NCI-H146 treated with DMSO at 0.1 percent for 48 hours (cell line): ENCODE results near the gene ATP2C2.
"Not testable (repeated sequence)": the region's sequence is repeated elsewhere in the genome, so short reads cannot be mapped to it uniquely, and the experiment has no call there.

Source experiments
- DNase-seq: peaks from one replicate; lab custom pipeline; 2025; ENCODE audit not compliant: unreplicated experiment; lab: John Stamatoyannopoulos, UW

ATP2C2 gene

DNA sequence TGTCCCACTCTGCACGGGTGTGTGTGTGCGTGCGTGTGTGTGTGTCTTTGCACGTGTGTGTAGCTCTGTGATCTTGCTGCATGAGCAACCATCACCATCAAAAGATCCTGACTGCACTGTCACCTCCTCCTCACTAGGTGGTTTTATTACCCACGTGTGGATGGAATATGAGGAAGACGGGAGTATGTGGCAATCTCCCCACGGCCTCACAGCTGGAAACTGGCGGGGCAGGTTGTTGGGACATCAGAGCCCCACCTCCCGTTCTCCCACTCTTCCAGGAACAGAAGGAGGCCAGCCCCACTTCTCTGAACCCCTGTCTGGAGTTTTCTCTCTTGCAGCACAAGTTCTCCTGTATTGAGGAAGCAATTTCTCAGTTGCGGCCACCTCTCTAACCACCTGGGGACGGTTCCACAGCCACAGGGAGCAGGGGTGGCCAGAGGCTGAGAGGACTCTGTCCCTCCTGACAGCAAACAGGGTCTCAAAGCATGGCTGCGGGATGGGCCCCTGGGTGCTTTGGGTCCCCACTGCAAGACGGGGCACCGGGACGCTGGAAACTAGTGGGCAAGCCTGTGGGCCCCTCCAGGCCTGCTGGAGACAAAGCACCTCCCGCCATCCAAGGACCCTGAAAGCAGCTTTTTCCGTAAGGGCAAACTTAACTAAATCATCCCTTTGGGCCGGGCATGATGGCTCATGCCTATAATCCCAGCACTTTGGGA is 27.9 kb upstream of the ATP2C2 start:
- DNase-seq, result no peak

DNA sequence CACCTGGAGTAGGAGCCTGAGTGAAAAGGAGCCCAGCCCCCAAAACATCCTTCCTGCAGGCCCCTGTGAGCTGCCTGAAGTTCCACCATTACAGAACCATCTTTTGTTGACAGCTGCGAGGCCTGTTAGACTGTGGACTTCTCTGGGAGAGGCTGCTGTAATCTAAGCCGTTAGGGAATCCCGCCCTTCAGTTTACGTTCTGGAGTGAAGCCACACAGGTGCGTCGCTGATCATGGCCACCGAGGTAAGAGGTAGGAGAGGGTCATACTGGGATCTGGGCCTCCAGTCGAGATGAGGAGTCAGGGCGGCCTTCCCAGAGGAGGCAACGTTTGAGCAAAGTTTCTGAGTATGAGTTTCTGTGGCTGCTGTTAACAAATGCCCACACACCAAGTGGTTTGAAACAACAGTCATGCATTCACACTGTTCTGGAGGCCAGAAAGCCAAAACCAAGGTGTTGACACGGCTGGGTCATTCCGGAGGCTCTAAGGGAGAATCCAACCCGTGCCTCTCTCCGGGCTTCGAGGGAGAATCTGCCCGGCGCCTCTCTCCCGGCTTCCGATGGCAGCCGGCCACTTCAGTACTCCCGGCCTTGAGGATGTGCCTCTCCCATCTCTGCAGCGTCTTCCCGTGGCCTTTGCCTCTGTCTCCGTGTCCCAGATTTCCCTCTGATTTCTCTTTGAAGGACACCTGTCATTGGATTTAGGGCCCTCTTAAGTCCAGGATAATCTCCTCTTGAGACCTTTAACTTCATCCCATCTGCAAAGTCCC is 26.6 kb upstream of the ATP2C2 start:
- no peak for DNase-seq

DNA sequence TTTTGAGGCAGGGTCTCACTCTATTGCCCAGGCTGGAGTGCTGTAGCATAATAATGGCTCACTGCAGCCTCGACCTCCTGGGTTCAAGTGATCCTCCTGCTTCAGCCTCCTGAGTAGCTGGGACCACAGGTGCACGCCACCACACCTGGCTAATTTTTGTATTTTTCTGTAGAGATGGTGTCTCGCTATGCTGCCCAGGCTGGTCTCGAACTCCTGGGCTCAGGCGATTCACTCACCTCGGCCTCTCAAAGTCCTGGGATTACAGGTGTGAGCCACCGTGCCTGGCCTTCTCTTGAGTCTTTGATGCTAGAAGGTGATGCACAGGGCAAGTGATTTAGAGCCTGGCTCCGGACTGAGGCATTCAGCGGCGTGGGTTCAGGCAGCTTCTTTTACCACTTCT is 24.5 kb upstream of the ATP2C2 start:
- not testable (repeated sequence) for DNase-seq

DNA sequence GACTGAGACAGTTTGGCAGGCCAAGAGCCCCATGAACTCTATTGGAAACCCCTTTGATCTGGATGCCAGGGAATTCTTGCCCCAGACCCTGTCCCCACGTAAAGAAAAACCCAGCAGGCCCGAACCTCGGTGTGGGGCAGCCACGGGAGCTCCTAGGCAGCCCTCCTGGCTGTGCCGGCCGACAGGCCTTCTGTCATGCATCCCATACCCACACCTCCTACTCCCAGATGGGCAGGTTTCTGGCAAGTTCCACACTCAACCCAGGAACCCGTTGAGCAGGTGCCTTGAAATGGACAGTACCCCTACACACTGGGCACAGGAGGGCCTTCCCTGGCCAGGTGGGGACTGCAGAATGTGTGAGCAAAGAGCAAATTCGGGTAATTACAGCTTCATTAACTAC is 23.6 kb upstream of the ATP2C2 start:
- DNase-seq, result no peak

DNA sequence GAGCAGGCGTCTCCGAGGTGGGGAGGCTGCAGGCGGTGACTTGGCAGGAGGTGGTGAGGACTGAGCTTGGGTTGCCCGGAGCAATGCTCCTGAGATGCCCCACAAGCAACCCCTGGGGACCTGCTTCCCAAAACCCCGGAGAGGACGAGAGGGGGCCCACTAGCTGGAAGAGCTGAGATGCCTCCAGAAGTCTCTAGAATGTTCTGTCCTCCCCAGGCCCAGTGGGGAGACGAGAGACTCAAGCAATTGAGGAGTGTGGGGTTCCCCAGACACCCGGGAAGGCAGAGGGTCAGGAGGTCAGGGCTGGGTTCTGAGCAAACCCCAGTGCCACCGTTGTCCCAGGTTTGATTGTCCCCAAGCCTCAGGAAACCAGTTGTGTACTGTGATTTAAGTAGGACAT is 21.2 kb upstream of the ATP2C2 start:
- no peak for DNase-seq

DNA sequence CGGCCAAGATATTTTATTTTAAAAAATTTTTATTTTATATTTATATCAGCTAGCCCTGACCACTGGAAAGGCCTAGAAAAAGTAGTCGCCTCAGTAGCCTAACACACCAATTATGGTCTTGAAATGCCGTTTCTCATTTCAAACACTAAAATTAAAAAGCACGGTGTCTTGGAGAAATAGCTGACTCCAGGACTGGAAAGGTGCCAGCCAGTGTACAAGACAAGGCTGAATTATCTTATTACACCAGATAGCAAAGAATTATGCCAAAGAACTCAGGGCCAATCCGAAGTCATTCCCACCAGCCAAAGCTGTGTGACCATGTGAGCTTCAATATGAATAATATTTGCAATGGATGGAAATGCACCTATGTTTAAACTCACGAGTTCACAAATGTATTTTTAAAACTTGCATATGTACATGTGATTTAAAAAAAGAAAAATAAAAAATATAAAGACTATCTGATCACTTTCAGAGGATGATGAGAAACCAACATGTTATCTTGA is 19.9 kb upstream of the ATP2C2 start:
- DNase-seq, result no peak

DNA sequence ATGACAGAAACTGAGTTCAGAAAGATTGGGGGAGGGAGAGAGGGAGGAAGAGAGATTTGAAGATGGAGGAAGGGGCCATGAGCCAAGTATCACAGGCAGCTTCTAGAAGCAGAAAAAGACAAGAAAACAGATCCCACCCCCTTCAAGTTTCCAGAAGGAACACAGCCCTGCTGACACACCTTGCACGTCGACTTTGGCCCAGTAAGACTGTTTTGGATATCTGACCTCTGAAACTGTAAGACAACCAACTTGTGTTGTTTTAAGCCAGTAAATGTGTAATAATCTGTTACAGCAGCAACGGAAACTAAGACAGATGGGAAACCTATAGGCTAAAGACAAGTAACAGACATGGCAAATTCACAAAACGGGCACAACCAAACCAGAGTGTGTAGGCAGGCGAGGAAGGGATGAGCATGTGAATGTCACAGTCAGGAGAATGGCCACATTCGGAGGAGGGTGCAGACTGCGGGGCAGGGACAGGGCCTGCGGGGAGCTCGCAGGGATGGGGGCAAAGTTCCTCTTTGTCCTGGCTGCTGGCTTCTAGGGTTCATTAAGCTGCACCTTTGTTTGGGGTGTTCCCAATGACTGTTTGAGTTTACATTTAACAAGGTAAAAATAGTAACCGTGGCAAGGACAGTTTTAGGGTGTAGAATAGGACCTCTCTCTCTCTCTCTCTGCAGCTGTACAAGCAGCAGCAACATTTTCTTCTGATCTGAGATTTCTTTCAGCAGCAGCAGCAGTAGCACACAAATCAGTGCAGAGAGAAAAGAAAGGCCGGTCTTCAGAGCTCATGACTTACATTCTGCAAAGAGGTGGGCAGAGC is 18.3 kb upstream of the ATP2C2 start:
- DNase-seq, result no peak

DNA sequence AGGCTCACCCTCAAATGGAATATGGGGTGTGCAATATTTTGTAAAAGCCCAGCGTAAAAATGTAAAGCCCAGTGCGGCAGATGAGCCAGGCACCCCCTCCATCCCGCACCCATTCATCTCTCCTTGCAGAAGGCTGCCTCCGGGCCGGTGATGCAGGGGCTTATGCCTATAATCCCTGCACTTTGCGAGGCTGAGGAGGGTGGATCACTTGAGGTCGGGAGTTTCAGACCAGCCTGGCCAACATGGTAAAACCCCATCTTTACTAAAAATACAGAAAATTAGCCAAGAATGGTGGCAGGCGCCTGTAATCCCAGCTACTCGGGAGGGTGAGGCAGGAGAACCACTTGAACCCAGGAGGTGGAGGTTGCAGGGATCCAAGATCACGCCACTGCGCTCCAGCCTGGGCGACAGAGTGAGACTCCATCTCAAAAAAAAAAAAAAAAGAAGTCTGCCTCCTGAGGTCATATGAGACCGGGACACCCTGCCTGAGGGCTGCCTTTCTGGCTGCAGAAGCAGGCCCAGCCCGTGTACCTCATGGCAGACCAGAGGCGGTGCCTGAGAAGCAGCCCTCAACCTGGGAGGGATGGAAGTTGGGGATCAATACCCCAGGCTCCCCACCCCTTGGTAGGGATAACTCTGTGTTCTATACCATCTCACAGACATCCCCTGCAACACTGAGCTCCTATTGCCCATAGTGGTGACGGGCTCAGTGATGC is 17.5 kb upstream of the ATP2C2 start:
- DNase-seq, result no peak

DNA sequence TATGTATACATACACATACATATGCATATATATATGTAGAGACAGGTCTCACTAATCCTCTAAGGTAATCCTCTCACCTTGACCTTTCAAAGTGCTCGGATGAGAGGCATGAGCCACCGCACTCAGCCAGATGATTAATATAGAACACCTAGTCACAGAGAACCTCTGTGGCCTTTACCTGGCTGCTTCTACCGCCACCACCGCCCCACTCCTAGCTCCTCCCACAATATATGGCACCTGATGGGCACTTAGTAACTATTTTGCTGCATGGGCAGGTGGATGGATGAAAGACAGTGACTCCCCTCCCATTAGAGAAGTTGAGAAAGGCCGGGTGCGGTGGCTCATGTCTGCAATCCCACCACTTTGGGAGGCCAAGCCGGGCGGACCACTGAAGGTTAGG is 16.7 kb upstream of the ATP2C2 start:
- no peak for DNase-seq

DNA sequence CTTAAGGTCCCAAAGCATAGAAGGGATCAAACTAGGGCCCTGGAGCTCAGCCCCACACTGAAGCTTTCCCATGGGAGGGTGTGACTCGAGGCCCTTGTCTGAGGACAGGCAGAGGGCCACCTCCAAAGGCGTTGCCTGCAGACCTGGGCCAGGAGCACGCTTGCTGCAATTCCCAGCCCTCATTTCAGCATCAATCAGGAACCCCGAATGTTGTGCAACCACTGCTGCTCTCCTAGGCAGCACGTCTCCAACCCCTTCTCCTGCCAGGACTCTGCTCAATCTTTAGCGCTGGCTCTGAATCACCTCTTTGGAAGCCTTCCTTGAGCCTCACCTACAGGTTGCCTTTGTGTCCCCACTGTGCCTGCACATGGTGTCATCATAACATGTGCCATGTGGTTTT is 14.0 kb upstream of the ATP2C2 start:
- no peak for DNase-seq

DNA sequence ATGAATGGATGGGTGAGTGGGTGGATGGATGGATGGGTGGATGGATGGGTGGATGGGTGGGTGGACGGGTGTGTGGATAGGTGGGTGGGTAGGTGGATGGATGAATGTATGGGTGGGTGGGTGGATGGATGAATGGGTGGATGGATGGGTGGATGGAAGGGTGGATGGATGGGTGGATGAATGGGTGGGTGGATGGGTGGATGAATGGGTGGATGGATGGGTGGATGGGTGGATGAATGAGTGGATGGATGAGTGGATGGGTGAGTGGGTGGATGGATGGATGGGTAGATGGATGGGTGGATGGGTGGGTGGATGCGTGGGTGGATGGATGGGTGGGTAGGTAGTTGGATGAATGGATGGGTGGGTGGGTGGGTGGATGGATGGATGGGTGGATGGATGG is 13.2 kb upstream of the ATP2C2 start:
- DNase-seq, result no peak

DNA sequence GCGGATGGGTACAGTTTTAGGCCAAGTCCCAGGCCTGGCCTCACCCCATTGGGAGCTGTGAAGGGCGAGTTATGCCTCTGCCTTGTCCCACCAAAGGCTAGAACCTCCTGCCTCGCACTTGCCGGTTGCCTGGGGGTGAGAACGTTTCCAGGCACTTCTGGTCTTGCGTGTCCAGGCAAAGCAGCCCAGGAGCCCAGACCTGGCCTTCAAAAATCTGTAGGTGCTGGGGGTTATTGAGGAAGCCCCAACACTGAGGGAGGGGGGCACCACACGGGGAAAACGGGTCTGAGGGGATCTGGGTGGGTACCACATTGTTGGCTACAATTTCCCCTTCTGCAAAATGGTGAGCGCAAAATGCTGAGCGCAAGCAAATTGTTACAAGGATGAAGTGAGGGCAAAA is 12.2 kb upstream of the ATP2C2 start:
- DNase-seq, result no peak

DNA sequence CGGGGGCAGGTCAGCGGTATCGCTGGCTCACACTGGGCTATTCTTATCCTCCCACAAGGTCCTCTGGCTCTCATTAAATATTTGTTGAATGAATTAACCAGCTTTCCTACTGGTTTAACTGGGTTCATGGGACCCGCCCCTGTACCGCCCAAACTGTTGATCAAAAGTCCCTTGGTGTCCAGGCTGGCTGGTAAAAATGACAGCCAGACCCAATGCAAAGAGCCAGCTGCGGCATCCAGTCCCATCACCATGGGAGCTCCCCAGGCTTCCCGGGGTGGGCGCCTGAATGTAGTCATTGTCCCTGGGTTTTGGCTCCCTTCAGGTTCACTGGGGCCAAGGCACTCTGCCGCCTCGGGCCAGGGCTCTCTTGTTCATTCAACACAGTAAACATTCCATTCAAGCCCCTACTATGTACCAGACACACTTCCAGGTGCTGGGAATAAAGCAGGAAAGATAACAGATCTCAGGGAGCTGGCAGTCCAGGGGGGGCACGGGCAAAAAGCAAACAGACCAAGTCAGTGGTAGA is 11.7 kb upstream of the ATP2C2 start:
- DNase-seq, result peak; percentile 95

DNA sequence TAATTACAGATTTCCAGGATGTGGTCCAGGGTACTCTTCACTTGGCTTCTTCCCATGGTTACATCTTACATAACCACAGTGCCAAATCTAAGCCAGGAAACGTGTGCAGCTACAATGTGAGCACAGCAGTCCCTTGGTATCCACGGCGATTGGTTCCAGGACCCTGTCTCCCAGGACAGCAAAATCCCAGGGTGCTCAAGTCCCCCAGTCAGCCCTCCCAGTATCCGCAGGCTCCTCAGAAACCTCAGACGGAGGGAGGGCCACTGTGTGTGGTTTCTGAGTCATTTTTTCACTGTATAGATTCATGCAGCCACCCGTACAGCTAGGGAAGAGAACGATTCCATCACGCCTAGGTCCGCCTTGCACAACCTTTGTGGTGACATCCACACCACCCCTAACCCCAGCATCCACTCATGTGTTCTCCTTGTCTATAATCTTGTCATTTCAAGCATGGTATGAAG is 11.1 kb upstream of the ATP2C2 start:
- peak; percentile 24 for DNase-seq

DNA sequence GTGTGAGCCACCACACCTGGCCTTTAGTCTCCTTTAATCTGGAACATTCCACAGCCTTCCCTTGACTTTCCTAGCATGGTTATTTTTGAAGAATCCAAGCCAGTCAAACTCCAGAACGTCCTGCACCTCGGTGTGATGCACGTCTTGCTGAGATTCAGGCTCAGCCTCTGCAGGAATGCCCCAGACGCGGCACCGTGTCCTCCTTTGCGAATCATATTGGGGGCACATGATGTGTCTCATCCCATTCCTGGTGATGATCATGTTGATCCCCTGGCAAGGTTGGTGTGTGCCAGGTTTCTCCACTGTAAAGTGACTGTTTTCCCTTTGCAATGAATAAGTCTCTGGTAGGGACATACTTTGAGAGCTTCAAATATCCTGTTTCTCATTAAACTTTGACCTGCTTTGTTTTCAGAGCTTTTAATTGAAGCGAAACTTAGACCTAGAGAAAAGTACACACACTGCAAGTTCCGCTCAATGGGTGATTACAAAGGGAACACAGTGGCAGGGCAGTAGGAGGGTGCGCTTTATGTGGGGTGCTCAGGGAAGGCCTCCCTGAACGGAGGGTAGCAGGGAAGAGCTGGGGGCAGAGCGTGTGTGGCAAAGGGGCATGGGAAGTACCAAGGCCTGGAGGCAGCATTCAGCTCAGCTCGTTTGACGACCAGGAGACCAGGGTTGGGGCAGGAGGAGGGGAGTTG is 9.6 kb upstream of the ATP2C2 start:
- DNase-seq, result no peak

DNA sequence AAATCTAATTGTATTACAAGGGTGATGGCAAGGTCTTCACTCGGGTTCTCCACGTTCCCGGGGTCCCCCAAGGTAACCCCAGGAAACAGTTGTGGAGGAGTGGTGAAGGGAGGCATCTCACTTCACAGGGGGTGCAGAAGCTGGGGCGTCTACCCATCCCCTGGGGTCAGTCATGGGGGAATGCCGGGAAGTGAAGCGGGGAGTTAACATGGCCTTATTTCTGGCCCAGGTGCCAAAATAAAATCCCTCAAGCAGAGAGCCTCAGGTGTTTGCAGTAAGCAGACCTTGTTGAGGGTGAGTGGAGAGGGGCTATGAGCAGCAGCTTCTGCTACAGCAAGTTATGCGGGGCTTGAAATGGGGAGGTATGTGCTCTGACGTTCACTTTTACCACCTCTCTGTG is 9.0 kb upstream of the ATP2C2 start:
- no peak for DNase-seq

DNA sequence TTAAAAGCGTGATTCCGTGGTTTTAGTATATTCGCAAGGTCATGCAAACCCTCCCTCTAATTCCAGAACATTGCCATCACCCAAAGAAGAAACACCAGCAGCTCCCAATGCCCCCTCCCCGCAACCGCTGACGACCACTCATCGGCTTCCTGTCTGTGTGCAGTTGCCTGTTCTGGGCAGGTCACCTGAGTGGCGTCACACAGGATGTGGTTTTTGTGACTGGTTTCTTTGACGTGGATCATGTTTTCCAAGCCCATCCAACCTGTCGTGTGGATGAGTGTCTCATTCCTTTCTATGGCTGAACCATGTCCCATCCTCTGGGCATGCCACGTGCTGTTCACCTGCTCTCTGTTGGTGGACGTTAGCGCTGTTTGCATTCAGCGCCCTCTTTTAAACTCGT is 8.2 kb upstream of the ATP2C2 start:
- no peak for DNase-seq

DNA sequence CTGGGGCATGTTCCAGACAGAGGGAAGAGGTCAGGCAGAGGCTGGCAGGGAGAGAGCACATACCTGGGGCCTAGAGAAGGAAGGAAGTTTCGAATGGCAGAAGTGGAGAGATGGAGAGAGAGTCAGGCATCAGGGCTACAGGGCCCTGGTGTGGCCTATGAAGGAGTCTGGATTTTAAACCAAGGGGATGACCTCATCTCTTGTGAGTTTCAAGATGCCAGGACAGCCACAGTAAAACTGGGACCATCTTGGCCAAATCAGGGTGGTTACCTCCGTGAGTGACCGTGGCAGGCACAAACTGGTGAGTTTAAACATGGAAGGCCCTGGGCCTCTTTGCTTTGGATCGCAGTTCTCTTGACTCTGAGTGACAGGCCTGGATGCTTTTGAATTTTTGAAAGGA is 7.6 kb upstream of the ATP2C2 start:
- DNase-seq, result no peak

DNA sequence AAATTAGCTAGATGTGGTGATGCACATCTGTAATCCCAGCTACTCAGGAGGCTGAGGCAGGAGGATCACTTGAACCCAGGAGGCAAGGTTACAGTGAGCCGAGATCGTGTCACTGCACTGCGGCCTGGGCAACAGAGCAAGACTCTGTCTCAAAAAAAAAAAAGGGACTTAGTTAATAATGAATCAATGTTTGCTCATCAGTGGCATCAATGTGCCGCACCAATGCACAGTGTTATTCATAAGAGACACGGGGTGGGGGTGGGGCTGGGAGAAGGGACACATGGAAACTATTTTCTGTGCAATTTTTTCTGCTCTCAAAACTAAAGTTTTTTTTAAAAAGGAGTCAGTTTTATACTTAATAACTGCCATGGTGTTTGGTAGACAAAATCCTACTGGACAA is 6.8 kb upstream of the ATP2C2 start:
- no peak for DNase-seq

DNA sequence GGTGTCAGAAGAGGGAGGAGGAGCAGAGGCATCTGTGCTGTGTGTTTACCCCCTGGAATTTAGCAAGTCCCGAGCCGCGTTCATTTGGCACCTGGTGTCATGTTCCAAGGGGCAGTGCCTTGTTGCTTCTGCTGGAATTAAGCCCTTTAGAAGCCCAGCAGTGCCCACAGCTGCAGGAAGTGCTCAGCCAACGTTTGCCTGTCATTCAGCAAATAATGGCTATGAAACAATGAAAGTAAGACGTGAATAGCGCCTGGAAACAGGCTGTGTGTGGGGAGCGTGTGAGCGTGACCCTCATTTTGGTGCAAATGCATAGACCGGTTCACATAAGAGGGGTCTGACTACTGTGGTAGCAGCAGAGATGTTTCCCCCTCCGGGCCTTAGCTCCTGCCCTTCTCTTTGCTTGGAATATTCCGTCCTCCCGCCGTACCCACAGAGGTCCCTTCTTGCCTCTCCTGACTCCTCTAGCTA is 5.8 kb upstream of the ATP2C2 start:
- DNase-seq, result peak; percentile 70
